Neural progenitor cell (in vitro differentiated cells): ENCODE data around the gene SFT2D3. TPM values are rescaled to one million over a fixed set of nuclear protein-coding genes. Genes with fewer than 3 reads are reported as not detected.

Experiments
- DNase-seq: peaks from one replicate; pipeline ENCODE4 v3.0.0-alpha.2; 2016; ENCODE audit warnings: low spot score
- H2AFZ ChIP-seq: fragments of 200-600 bp; sonication (generic); replicated peaks from 2 replicates; pipeline ENCODE4 v1.6.1; 2016; ENCODE audit warnings: antibody characterized with exemption
- H3F3A ChIP-seq: fragments of 200-600 bp; sonication (generic); 2 replicates; pipeline ENCODE4 v1.6.1; 2016; ENCODE audit warnings: antibody characterized with exemption, low read depth
- H3K27ac ChIP-seq: fragments of 200-600 bp; sonication (generic); 2 replicates; pipeline ENCODE4 v1.5.1; 2016; ENCODE audit warnings: mild to moderate bottlenecking
- H3K27me3 ChIP-seq: fragments of 200-600 bp; sonication (generic); 2 replicates; pipeline ENCODE4 v1.6.1; 2016; ENCODE audit warnings: mild to moderate bottlenecking, moderate library complexity
- H3K36me3 ChIP-seq: fragments of 200-600 bp; sonication (generic); 2 replicates; pipeline ENCODE4 v1.5.1; 2016
- H3K4me1 ChIP-seq: fragments of 200-600 bp; sonication (generic); 2 replicates; pipeline ENCODE4 v1.6.1; 2016; ENCODE audit warnings: mixed run types
- H3K4me2 ChIP-seq: fragments of 200-600 bp; sonication (generic); 2 replicates; pipeline ENCODE4 v1.6.1; 2016
- H3K4me3 ChIP-seq: fragments of 200-600 bp; sonication (generic); 2 replicates; pipeline ENCODE4 v1.5.1; 2016
- H3K79me2 ChIP-seq: fragments of 200-600 bp; sonication (generic); 2 replicates; pipeline ENCODE4 v1.6.1; 2016; ENCODE audit warnings: low read depth
- H3K9ac ChIP-seq: fragments of 200-600 bp; sonication (generic); 2 replicates; pipeline ENCODE4 v1.6.1; 2016
- H3K9me3 ChIP-seq: fragments of 200-600 bp; sonication (generic); 2 replicates; pipeline ENCODE4 v1.5.1; 2016; ENCODE audit warnings: low read depth
- H4K20me1 ChIP-seq: fragments of 200-600 bp; sonication (generic); 2 replicates; pipeline ENCODE4 v1.6.1; 2016; ENCODE audit warnings: low read depth
- H3K27ac Mint-ChIP-seq: 3 replicates; pipeline ENCODE4 v1.8.0; 2021; ENCODE audit warnings: mixed read lengths
- H3K27me3 Mint-ChIP-seq: 2 replicates; pipeline ENCODE4 v1.8.0; 2022; ENCODE audit warnings: low read depth, mild to moderate bottlenecking, inconsistent platforms, moderate library complexity, mixed read lengths; ENCODE audit not compliant: insufficient read depth
- H3K36me3 Mint-ChIP-seq: 3 replicates; pipeline ENCODE4 v1.8.0; 2021; ENCODE audit warnings: mixed read lengths
- H3K4me1 Mint-ChIP-seq: 3 replicates; pipeline ENCODE4 v1.8.0; 2021; ENCODE audit warnings: mixed read lengths
- H3K4me3 Mint-ChIP-seq: 3 replicates; pipeline ENCODE4 v1.8.0; 2021; ENCODE audit warnings: mild to moderate bottlenecking, moderate library complexity, mixed read lengths
- H3K9me3 Mint-ChIP-seq: 3 replicates; pipeline ENCODE4 v1.8.0; 2020; ENCODE audit warnings: mixed read lengths
- CTCF ChIP-seq: fragments of 200-600 bp; sonication (generic); IDR thresholded peaks from 2 replicates; pipeline ENCODE4 v1.5.1; 2017; ENCODE audit warnings: antibody characterized with exemption, mild to moderate bottlenecking
- EZH2 ChIP-seq: fragments of 200-600 bp; sonication (generic); IDR thresholded peaks from 2 replicates; pipeline ENCODE4 v1.6.1; 2017; ENCODE audit warnings: antibody characterized with exemption, mild to moderate bottlenecking, moderate library complexity
- EZH2phosphoT487 ChIP-seq: fragments of 200-600 bp; sonication (generic); IDR thresholded peaks from 2 replicates; pipeline ENCODE4 v1.6.1; 2017; ENCODE audit warnings: antibody characterized with exemption
- total RNA-seq: library from RNA; depleted of rRNA; stranded (reverse); fragments of >200 nt; gene quantifications from 2 replicates; pipeline ENCODE4 v1.2.3, GENCODE V29; 2015; ENCODE audit warnings: low replicate concordance

The SFT2D3 gene
- total RNA-seq, 1 donor from 2014 or later: 30.6 TPM

- H3K27me3 ChIP-seq: no peaks in the 10 kb centered on the region
- Mint-ChIP-seq H3K27me3 (peaks cover 2% of the 10 kb centered on the region), H3K9me3 (no peaks in the 10 kb centered on the region), H3K4me3 (no peak overlapping the region), H3K27ac (no peak overlapping the region), H3K36me3 (peaks cover 12% of the 10 kb centered on the region), H3K4me1 (no peaks in the 10 kb centered on the region)
- no peak overlapping the region for H3K4me3 ChIP-seq
- TF ChIP-seq EZH2 (no peak), CTCF (no peak), EZH2phosphoT487 (no peak)
- no peak overlapping the region for H2AFZ ChIP-seq
- H3K27ac ChIP-seq: no peak overlapping the region
- H3K4me2 ChIP-seq: no peak overlapping the region
- H3K9me3 ChIP-seq: no peaks in the 10 kb centered on the region
- H3K9ac ChIP-seq: no peak overlapping the region
- no peaks in the 10 kb centered on the region for H4K20me1 ChIP-seq
- no peaks in the 10 kb centered on the region for H3K4me1 ChIP-seq
- no peaks in the 10 kb centered on the region for H3K36me3 ChIP-seq
- no peaks in the 10 kb centered on the region for H3F3A ChIP-seq
- H3K79me2 ChIP-seq: no peaks in the 10 kb centered on the region
- DNase-seq: no peak
These were observed 52.1 kb downstream of the SFT2D3 start for GRCh38 chr2:127753374-127753773.

GRCh38 chr2:127754186-127754585, 52.9 kb downstream of the SFT2D3 start:
- DNase-seq: no peak
- Histone ChIP-seq H3K4me2 (no peak overlapping the region), H3K27me3 (no peaks in the 10 kb centered on the region), H3K79me2 (no peaks in the 10 kb centered on the region), H3K4me3 (no peak overlapping the region), H3K4me1 (no peaks in the 10 kb centered on the region), H3K36me3 (no peaks in the 10 kb centered on the region), H4K20me1 (no peaks in the 10 kb centered on the region), H3F3A (no peaks in the 10 kb centered on the region), H3K9me3 (no peaks in the 10 kb centered on the region), H3K9ac (no peak overlapping the region), H3K27ac (no peak overlapping the region), H2AFZ (no peak overlapping the region)
- Mint-ChIP-seq H3K36me3 (peaks cover 12% of the 10 kb centered on the region), H3K27me3 (peaks cover 3% of the 10 kb centered on the region), H3K9me3 (no peaks in the 10 kb centered on the region), H3K4me1 (no peaks in the 10 kb centered on the region), H3K4me3 (no peak overlapping the region), H3K27ac (no peak overlapping the region)
- TF ChIP-seq EZH2phosphoT487: no peak
- no peak for TF ChIP-seq EZH2
- TF ChIP-seq CTCF: no peak

Other genes starting within 250 kb of the SFT2D3 start
- 77.8 and 115 TPM in 2 replicates for gene IWS1, start 175.0 kb upstream of the SFT2D3 start, total RNA-seq
- gene MYO7B, start 165.8 kb upstream of the SFT2D3 start, total RNA-seq: 0.03 TPM in 1 of 2 replicates, not detected in the other
- gene GPR17, start 55.3 kb upstream of the SFT2D3 start, total RNA-seq: not detected in 2 replicates
- gene LIMS2, start 26.0 kb upstream of the SFT2D3 start, total RNA-seq: 1.2 TPM in 1 of 2 replicates, not detected in the other
- gene WDR33, start 109.7 kb downstream of the SFT2D3 start, total RNA-seq: 43.7 and 83.4 TPM in 2 replicates
- gene POLR2D, start 156.7 kb downstream of the SFT2D3 start, total RNA-seq: 32.2 and 33.7 TPM in 2 replicates
- 19.0 and 21.0 TPM in 2 replicates for gene AMMECR1L, start 184.5 kb downstream of the SFT2D3 start, total RNA-seq